ENCODE results near the gene PAK6. TPM values are rescaled to one million over a fixed set of nuclear protein-coding genes. Genes with fewer than 3 reads are reported as not detected.

PAK6 gene
- total RNA-seq, 1 experiment from 2014 or later: 30.4 TPM

GRCh38 chr15:40286061-40286532 is 47.2 kb downstream of the PAK6 start:
- TF ChIP-seq EZH2phosphoT487 (IDR thresholded peaks at IDR 0.05; ENCODE audit: borderline replicate concordance, low read length) (no peak), EZH2 (IDR thresholded peaks at IDR 0.05; ENCODE audit: low read length, unreplicated experiment) (no peak)
- TF ChIP-seq, protein P1, sequence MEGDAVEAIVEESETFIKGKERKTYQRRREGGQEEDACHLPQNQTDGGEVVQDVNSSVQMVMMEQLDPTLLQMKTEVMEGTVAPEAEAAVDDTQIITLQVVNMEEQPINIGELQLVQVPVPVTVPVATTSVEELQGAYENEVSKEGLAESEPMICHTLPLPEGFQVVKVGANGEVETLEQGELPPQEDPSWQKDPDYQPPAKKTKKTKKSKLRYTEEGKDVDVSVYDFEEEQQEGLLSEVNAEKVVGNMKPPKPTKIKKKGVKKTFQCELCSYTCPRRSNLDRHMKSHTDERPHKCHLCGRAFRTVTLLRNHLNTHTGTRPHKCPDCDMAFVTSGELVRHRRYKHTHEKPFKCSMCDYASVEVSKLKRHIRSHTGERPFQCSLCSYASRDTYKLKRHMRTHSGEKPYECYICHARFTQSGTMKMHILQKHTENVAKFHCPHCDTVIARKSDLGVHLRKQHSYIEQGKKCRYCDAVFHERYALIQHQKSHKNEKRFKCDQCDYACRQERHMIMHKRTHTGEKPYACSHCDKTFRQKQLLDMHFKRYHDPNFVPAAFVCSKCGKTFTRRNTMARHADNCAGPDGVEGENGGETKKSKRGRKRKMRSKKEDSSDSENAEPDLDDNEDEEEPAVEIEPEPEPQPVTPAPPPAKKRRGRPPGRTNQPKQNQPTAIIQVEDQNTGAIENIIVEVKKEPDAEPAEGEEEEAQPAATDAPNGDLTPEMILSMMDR (conservative IDR thresholded peaks at IDR 0.05; ENCODE audit: low read depth, low read length): no peak
- Histone ChIP-seq H3K4me3 (ENCODE audit: low read length) (no peak overlapping the region), H3K9me3 (ENCODE audit: low read length) (no peaks in the 10 kb centered on the region), H2AFZ (ENCODE audit: low read length) (no peak overlapping the region), H3K27me3 (ENCODE audit: low read length) (no peaks in the 10 kb centered on the region), H3K4me2 (ENCODE audit: low read length) (no peak overlapping the region), H3F3A (ENCODE audit: low read length, unreplicated experiment) (no peaks in the 10 kb centered on the region), H3K27ac (ENCODE audit: low read length) (no peak overlapping the region), H3K9ac (ENCODE audit: low read length) (no peak overlapping the region), H4K20me1 (ENCODE audit: low read length) (no peaks in the 10 kb centered on the region), H3K9me2 (replicated peaks; ENCODE audit: low read length) (no peaks in the 10 kb centered on the region), H3K79me2 (ENCODE audit: low read length) (no peaks in the 10 kb centered on the region), H3K36me3 (ENCODE audit: low read depth, low read length) (no peaks in the 10 kb centered on the region), H3K4me1 (ENCODE audit: insufficient read depth, low read length) (no peaks in the 10 kb centered on the region; the same call in 1 of the 2 replicates)
- POLR2A ChIA-PET (ENCODE audit: unreplicated experiment): no interaction called here
- DNase-seq (no peak), ATAC-seq (no peak)
- BruUV-seq (replicated peaks): no TSS peak
- CTCF ChIA-PET: no interaction called here
- intact Hi-C loops (cut with micrococcal nuclease): no loop called here

DNA sequence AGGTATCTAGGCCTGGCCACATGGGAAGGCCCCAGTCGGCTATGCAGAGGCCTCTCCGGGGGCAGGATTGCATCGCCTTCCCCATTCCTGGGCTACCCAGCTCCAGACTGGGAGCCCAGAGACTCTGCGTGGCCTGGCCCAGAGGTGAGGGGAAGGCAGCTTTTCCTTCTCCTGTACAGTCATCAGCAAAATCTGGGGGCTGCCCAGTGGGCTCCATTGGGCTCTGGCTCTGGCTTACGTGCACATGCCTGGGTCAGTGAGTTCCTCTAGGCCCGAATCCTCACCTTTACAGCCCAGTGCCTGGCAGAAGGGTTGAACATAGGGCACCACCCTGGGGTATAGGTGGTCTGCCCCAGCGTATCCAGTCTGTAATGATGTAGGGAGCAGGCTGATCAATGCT is 47.9 kb downstream of the PAK6 start:
- BruUV-seq (replicated peaks): no TSS peak
- Histone ChIP-seq H2AFZ (ENCODE audit: low read length) (no peak overlapping the region), H3K4me1 (ENCODE audit: insufficient read depth, low read length) (no peaks in the 10 kb centered on the region; the same call in 1 of the 2 replicates), H3K9ac (ENCODE audit: low read length) (no peak overlapping the region), H3K27ac (ENCODE audit: low read length) (no peak overlapping the region), H3F3A (ENCODE audit: low read length, unreplicated experiment) (no peaks in the 10 kb centered on the region), H3K9me3 (ENCODE audit: low read length) (no peaks in the 10 kb centered on the region), H3K27me3 (ENCODE audit: low read length) (no peaks in the 10 kb centered on the region), H3K4me2 (ENCODE audit: low read length) (no peak overlapping the region), H3K4me3 (ENCODE audit: low read length) (no peak overlapping the region), H3K79me2 (ENCODE audit: low read length) (no peaks in the 10 kb centered on the region), H3K9me2 (replicated peaks; ENCODE audit: low read length) (no peaks in the 10 kb centered on the region), H4K20me1 (ENCODE audit: low read length) (no peaks in the 10 kb centered on the region), H3K36me3 (ENCODE audit: low read depth, low read length) (no peaks in the 10 kb centered on the region)
- intact Hi-C loops (cut with micrococcal nuclease): no loop called here
- ATAC-seq (no peak), DNase-seq (no peak)
- ChIA-PET CTCF (no interaction called here), POLR2A (ENCODE audit: unreplicated experiment) (no interaction called here)
- TF ChIP-seq, protein P1 (conservative IDR thresholded peaks at IDR 0.05; ENCODE audit: low read depth, low read length): no peak
- TF ChIP-seq EZH2 (IDR thresholded peaks at IDR 0.05; ENCODE audit: low read length, unreplicated experiment) (no peak), EZH2phosphoT487 (IDR thresholded peaks at IDR 0.05; ENCODE audit: borderline replicate concordance, low read length) (no peak)

GRCh38 chr15:40287505-40287904 is 48.6 kb downstream of the PAK6 start:
- H3K36me3 ChIP-seq (ENCODE audit: low read depth, low read length): no peaks in the 10 kb centered on the region
- ChIA-PET POLR2A (ENCODE audit: unreplicated experiment) (no interaction called here), CTCF (no interaction called here)
- ATAC-seq (no peak), DNase-seq (no peak)
- no peaks in the 10 kb centered on the region for H3K9me3 ChIP-seq (ENCODE audit: low read length)
- no peaks in the 10 kb centered on the region for H3K79me2 ChIP-seq (ENCODE audit: low read length)
- no TSS peak for BruUV-seq (replicated peaks)
- TF ChIP-seq EZH2phosphoT487 (IDR thresholded peaks at IDR 0.05; ENCODE audit: borderline replicate concordance, low read length) (no peak), EZH2 (IDR thresholded peaks at IDR 0.05; ENCODE audit: low read length, unreplicated experiment) (no peak)
- TF ChIP-seq, protein P1 (conservative IDR thresholded peaks at IDR 0.05; ENCODE audit: low read depth, low read length): no peak
- no peak overlapping the region for H3K9ac ChIP-seq (ENCODE audit: low read length)
- H3F3A ChIP-seq (ENCODE audit: low read length, unreplicated experiment): no peaks in the 10 kb centered on the region
- H3K27me3 ChIP-seq (ENCODE audit: low read length): no peaks in the 10 kb centered on the region
- no peaks in the 10 kb centered on the region for H4K20me1 ChIP-seq (ENCODE audit: low read length)
- no peak overlapping the region for H2AFZ ChIP-seq (ENCODE audit: low read length)
- no peak overlapping the region for H3K4me3 ChIP-seq (ENCODE audit: low read length)
- H3K27ac ChIP-seq (ENCODE audit: low read length): no peak overlapping the region
- no peaks in the 10 kb centered on the region; the same call in 1 of the 2 replicates for H3K4me1 ChIP-seq (ENCODE audit: insufficient read depth, low read length)
- intact Hi-C loops (cut with micrococcal nuclease): no loop called here
- no peaks in the 10 kb centered on the region for H3K9me2 ChIP-seq (replicated peaks; ENCODE audit: low read length)
- no peak overlapping the region for H3K4me2 ChIP-seq (ENCODE audit: low read length)
